Activated naive CD4-positive, alpha-beta T cell treated with anti-CD3 and anti-CD28 coated beads for 36 hours (primary cell): Measurements from ENCODE around the gene R3HDM4. TPM values are rescaled to one million over a fixed set of nuclear protein-coding genes. Genes with fewer than 3 reads are reported as not detected.
"Not testable (repeated sequence)": the region's sequence is repeated elsewhere in the genome, so short reads cannot be mapped to it uniquely, and the experiment has no call there.

Experiments
- CTCF ChIA-PET: fragments of 350-600 bp; sonication (Branson Sonifier 250); formaldehyde crosslinking; loops from one replicate; lab custom pipeline; 2021; ENCODE audit warnings: antibody characterized with exemption; lab: Charles Lee
- DNase-seq: peaks from one replicate; pipeline ENCODE4 v3.0.0-alpha.2; 2020
- H3K27ac Mint-ChIP-seq: one replicate; pipeline ENCODE4 v1.8.0; 2021; ENCODE audit warnings: mild to moderate bottlenecking, mixed read lengths
- H3K27me3 Mint-ChIP-seq: one replicate; pipeline ENCODE4 v1.8.0; 2021; ENCODE audit warnings: low read depth, mixed read lengths
- H3K36me3 Mint-ChIP-seq: one replicate; pipeline ENCODE4 v1.8.0; 2021; ENCODE audit warnings: low read depth, mixed read lengths
- H3K4me1 Mint-ChIP-seq: one replicate; pipeline ENCODE4 v1.8.0; 2021; ENCODE audit warnings: low read depth, mixed read lengths
- H3K4me3 Mint-ChIP-seq: one replicate; pipeline ENCODE4 v1.8.0; 2021; ENCODE audit warnings: mild to moderate bottlenecking, moderate library complexity, mixed read lengths
- H3K9me3 Mint-ChIP-seq: one replicate; pipeline ENCODE4 v1.8.0; 2021; ENCODE audit warnings: mixed read lengths
- intact Hi-C: fragments of 100-400 bp; cut with micrococcal nuclease; formaldehyde crosslinking; loops from one replicate; pipeline ENCODE4 v1.15.1; 2023
- total RNA-seq, 2 experiments: library from RNA; stranded (reverse); gene quantifications; one replicate each; pipeline ENCODE4 v1.2.3, GENCODE V29; 2021

Gene R3HDM4
- total RNA-seq, 2 experiments from 2014 or later, result 111 to 120 TPM

GRCh38 chr19:900302-901111, 12.5 kb downstream of the R3HDM4 start:
- Mint-ChIP-seq H3K4me1 (peaks cover 28% of the 10 kb centered on the region), H3K27me3 (no peaks in the 10 kb centered on the region), H3K36me3 (peaks cover 20% of the 10 kb centered on the region), H3K9me3 (no peaks in the 10 kb centered on the region), H3K27ac (no peak overlapping the region), H3K4me3 (no peak overlapping the region)
- DNase-seq, result peak; percentile 54
- CTCF ChIA-PET, result no interaction called here
- intact Hi-C loops, result no loop called here

GRCh38 chr19:900043-900301, 13.0 kb downstream of the R3HDM4 start:
- Mint-ChIP-seq H3K36me3 (peaks cover 20% of the 10 kb centered on the region), H3K27me3 (no peaks in the 10 kb centered on the region), H3K4me3 (no peak overlapping the region), H3K9me3 (no peaks in the 10 kb centered on the region), H3K27ac (no peak overlapping the region), H3K4me1 (peaks cover 26% of the 10 kb centered on the region)
- CTCF ChIA-PET, result no interaction called here
- no peak for DNase-seq
- intact Hi-C loops, result no loop called here

GRCh38 chr19:899336-900042, 13.5 kb downstream of the R3HDM4 start:
- Mint-ChIP-seq H3K4me3 (no peak overlapping the region), H3K4me1 (peaks cover 24% of the 10 kb centered on the region), H3K27ac (no peak overlapping the region), H3K36me3 (peaks cover 19% of the 10 kb centered on the region), H3K27me3 (no peaks in the 10 kb centered on the region), H3K9me3 (no peaks in the 10 kb centered on the region)
- no peak for DNase-seq
- CTCF ChIA-PET, result no interaction called here
- intact Hi-C loops, result no loop called here

- CTCF ChIA-PET, result interaction anchor here (0.7 kb wide), 1 partner anchor 605 kb away, joined by 3 read pairs; no protein-coding TSS in a partner anchor
- H3K27ac Mint-ChIP-seq, result no peak overlapping the region
- peak; percentile 43 for DNase-seq
- H3K4me1 Mint-ChIP-seq, result peaks cover 19% of the 10 kb centered on the region
- no peaks in the 10 kb centered on the region for H3K27me3 Mint-ChIP-seq
- H3K9me3 Mint-ChIP-seq, result no peaks in the 10 kb centered on the region
- intact Hi-C loops, result no loop called here
- peaks cover 14% of the 10 kb centered on the region for H3K36me3 Mint-ChIP-seq
- no peak overlapping the region for H3K4me3 Mint-ChIP-seq
These were observed 14.4 kb downstream of the R3HDM4 start for GRCh38 chr19:898663-899062.

GRCh38 chr19:897442-898039, 15.5 kb downstream of the R3HDM4 start:
- Mint-ChIP-seq H3K9me3 (no peaks in the 10 kb centered on the region), H3K36me3 (peaks cover 15% of the 10 kb centered on the region), H3K27ac (no peak overlapping the region), H3K4me3 (no peak overlapping the region), H3K27me3 (no peaks in the 10 kb centered on the region), H3K4me1 (peaks cover 20% of the 10 kb centered on the region)
- CTCF ChIA-PET, result no interaction called here
- intact Hi-C loops, result no loop called here
- no peak for DNase-seq

- CTCF ChIA-PET, result interaction anchor here (0.6 kb wide), 1 partner anchor 48 kb away, joined by 6 read pairs; no protein-coding TSS in a partner anchor
- no peak overlapping the region for H3K27ac Mint-ChIP-seq
- intact Hi-C loops, result no loop called here
These were observed 16.0 kb downstream of the R3HDM4 start for GRCh38 chr19:896999-897398.

GRCh38 chr19:896434-896833, 16.6 kb downstream of the R3HDM4 start:
- DNase-seq, result no peak
- CTCF ChIA-PET, result interaction anchor here (0.6 to 0.9 kb wide), 2 partner anchors 33 to 47 kb away, joined by 5 to 6 read pairs; no protein-coding TSS in a partner anchor
- no peaks in the 10 kb centered on the region for H3K9me3 Mint-ChIP-seq
- no peak overlapping the region for H3K27ac Mint-ChIP-seq
- H3K4me3 Mint-ChIP-seq, result no peak overlapping the region
- H3K4me1 Mint-ChIP-seq, result peaks cover 17% of the 10 kb centered on the region
- H3K36me3 Mint-ChIP-seq, result peaks cover 15% of the 10 kb centered on the region
- no peaks in the 10 kb centered on the region for H3K27me3 Mint-ChIP-seq
- intact Hi-C loops, result no loop called here

More at GRCh38 chr19:896999-897398, 16.0 kb downstream of the R3HDM4 start:
- no peak overlapping the region for H3K4me3 Mint-ChIP-seq
- peaks cover 18% of the 10 kb centered on the region for H3K4me1 Mint-ChIP-seq
- no peak for DNase-seq
- H3K27me3 Mint-ChIP-seq, result no peaks in the 10 kb centered on the region
- peaks cover 15% of the 10 kb centered on the region for H3K36me3 Mint-ChIP-seq
- no peaks in the 10 kb centered on the region for H3K9me3 Mint-ChIP-seq

- no peaks in the 10 kb centered on the region for H3K27me3 Mint-ChIP-seq
- H3K27ac Mint-ChIP-seq, result peak within 1 kb of the TSS; percentile 98
- H3K4me3 Mint-ChIP-seq, result peak within 1 kb of the TSS; percentile 82
- CTCF ChIA-PET, result interaction anchor here (0.6 to 1.1 kb wide), 5 partner anchors 13 to 255 kb away, joined by 3 to 5 read pairs (median 3); partner anchors contain the start of gene WDR18
- peak; percentile 94 for DNase-seq
- H3K9me3 Mint-ChIP-seq, result no peaks in the 10 kb centered on the region
- peaks cover 14% of the 10 kb centered on the region for H3K4me1 Mint-ChIP-seq
- H3K36me3 Mint-ChIP-seq, result peaks cover 15% of the 10 kb centered on the region
- intact Hi-C loops, result loop anchor here (1.0 kb wide), 2 partner anchors 16 to 20 kb away; partner anchors contain the start of gene R3HDM4
These were observed 19.9 kb downstream of the R3HDM4 start, which contains the start of the genes MED16 and RNU6-9 for GRCh38 chr19:892894-893689. Gene MED16 (minus strand): TSS chr19:893187. CDS start chr19:891131, 2,056 bp downstream. Gene RNU6-9 (plus strand): TSS chr19:893484.

- Mint-ChIP-seq H3K9me3 (no peaks in the 10 kb centered on the region), H3K27ac (peak overlapping the region; percentile 79), H3K27me3 (no peaks in the 10 kb centered on the region), H3K4me3 (peak overlapping the region; percentile 78), H3K4me1 (peaks cover 14% of the 10 kb centered on the region), H3K36me3 (peaks cover 13% of the 10 kb centered on the region)
- CTCF ChIA-PET, result interaction anchor here (0.6 to 1.1 kb wide), 3 partner anchors 29 to 139 kb away, joined by 3 to 5 read pairs (median 3); partner anchors contain the start of gene WDR18
- peak; percentile 37 for DNase-seq
- intact Hi-C loops, result no loop called here
These were observed 20.7 kb downstream of the R3HDM4 start for GRCh38 chr19:892243-892893.

GRCh38 chr19:891421-892200, 21.4 kb downstream of the R3HDM4 start:
- peak overlapping the region; percentile 79 for H3K27ac Mint-ChIP-seq
- H3K27me3 Mint-ChIP-seq, H3K9me3 Mint-ChIP-seq, CTCF ChIA-PET, intact Hi-C loops, H3K36me3 Mint-ChIP-seq, DNase-seq: not testable (repeated sequence)
- peak overlapping the region; percentile 78 for H3K4me3 Mint-ChIP-seq
- H3K4me1 Mint-ChIP-seq, result peaks cover 14% of the 10 kb centered on the region

- Mint-ChIP-seq H3K4me1 (peaks cover 14% of the 10 kb centered on the region), H3K4me3 (peak overlapping the region; percentile 63), H3K36me3 (peaks cover 5% of the 10 kb centered on the region), H3K27ac (peak overlapping the region; percentile 61), H3K27me3 (no peaks in the 10 kb centered on the region), H3K9me3 (no peaks in the 10 kb centered on the region)
- intact Hi-C loops, result no loop called here
- CTCF ChIA-PET, result no interaction called here
- DNase-seq, result no peak
These were observed 22.2 kb downstream of the R3HDM4 start for GRCh38 chr19:890831-891230.
